ENCODE results near the gene SLX9. TPM values are rescaled to one million over a fixed set of nuclear protein-coding genes. Genes with fewer than 3 reads are reported as not detected.

SLX9 gene
- polyA plus RNA-seq, 1 donor from 2014 or later = 15.4 TPM

- Histone ChIP-seq H3K9me3 (ENCODE audit: low read length) (no peaks in the 10 kb centered on the region), H3K27ac (ENCODE audit: low read length) (no peak overlapping the region), H3K9me2 (ENCODE audit: insufficient read depth, low read length) (no peaks in the 10 kb centered on the region), H3F3A (ENCODE audit: insufficient read depth, low read length, poor library complexity, severe bottlenecking) (no peaks in the 10 kb centered on the region), H3K79me2 (replicated peaks; ENCODE audit: insufficient read depth, low read length) (no peaks in the 10 kb centered on the region), H3K4me3 (ENCODE audit: low read length) (no peak overlapping the region), H4K20me1 (ENCODE audit: insufficient read depth) (no peaks in the 10 kb centered on the region), H3K9ac (ENCODE audit: low read length) (no peak overlapping the region), H3K4me2 (ENCODE audit: low read length) (no peak overlapping the region), H3K36me3 (ENCODE audit: insufficient read depth, low read length) (no peaks in the 10 kb centered on the region), H3K27me3 (ENCODE audit: insufficient read depth, low read depth, low read length) (no peaks in the 10 kb centered on the region), H2AFZ (ENCODE audit: low read depth, low read length) (no peak overlapping the region)
- TF ChIP-seq MXI1 (conservative IDR thresholded peaks at IDR 0.05; ENCODE audit: poor library complexity, severe bottlenecking) = no peak
These were observed 12.5 kb downstream of the SLX9 start for GRCh38 chr21:44952116-44952928.

- Histone ChIP-seq H3K36me3 (ENCODE audit: insufficient read depth, low read length) (no peaks in the 10 kb centered on the region), H3K27ac (ENCODE audit: low read length) (no peak overlapping the region), H4K20me1 (ENCODE audit: insufficient read depth) (no peaks in the 10 kb centered on the region), H3K79me2 (replicated peaks; ENCODE audit: insufficient read depth, low read length) (no peaks in the 10 kb centered on the region), H3K9ac (ENCODE audit: low read length) (no peak overlapping the region), H3K4me3 (ENCODE audit: low read length) (no peak overlapping the region), H3K4me2 (ENCODE audit: low read length) (no peak overlapping the region), H3K27me3 (ENCODE audit: insufficient read depth, low read depth, low read length) (no peaks in the 10 kb centered on the region), H3K9me3 (ENCODE audit: low read length) (no peaks in the 10 kb centered on the region), H3K9me2 (ENCODE audit: insufficient read depth, low read length) (no peaks in the 10 kb centered on the region), H3F3A (ENCODE audit: insufficient read depth, low read length, poor library complexity, severe bottlenecking) (no peaks in the 10 kb centered on the region), H2AFZ (ENCODE audit: low read depth, low read length) (no peak overlapping the region)
- TF ChIP-seq MXI1 (conservative IDR thresholded peaks at IDR 0.05; ENCODE audit: poor library complexity, severe bottlenecking) = no peak
These were observed 13.2 kb downstream of the SLX9 start for GRCh38 chr21:44952929-44953627.

GRCh38 chr21:44953628-44954021 lies 13.8 kb downstream of the SLX9 start:
- H3K79me2 ChIP-seq (replicated peaks; ENCODE audit: insufficient read depth, low read length) = no peaks in the 10 kb centered on the region
- no peak overlapping the region for H3K4me2 ChIP-seq (ENCODE audit: low read length)
- no peaks in the 10 kb centered on the region for H3K27me3 ChIP-seq (ENCODE audit: insufficient read depth, low read depth, low read length)
- no peak overlapping the region for H3K4me3 ChIP-seq (ENCODE audit: low read length)
- no peaks in the 10 kb centered on the region for H3K36me3 ChIP-seq (ENCODE audit: insufficient read depth, low read length)
- no peaks in the 10 kb centered on the region for H3F3A ChIP-seq (ENCODE audit: insufficient read depth, low read length, poor library complexity, severe bottlenecking)
- no peaks in the 10 kb centered on the region for H3K9me2 ChIP-seq (ENCODE audit: insufficient read depth, low read length)
- no peak overlapping the region for H3K9ac ChIP-seq (ENCODE audit: low read length)
- H4K20me1 ChIP-seq (ENCODE audit: insufficient read depth) = no peaks in the 10 kb centered on the region
- H3K27ac ChIP-seq (ENCODE audit: low read length) = no peak overlapping the region
- no peak overlapping the region for H2AFZ ChIP-seq (ENCODE audit: low read depth, low read length)
- TF ChIP-seq EP300 (conservative IDR thresholded peaks at IDR 0.05; ENCODE audit: poor library complexity, severe bottlenecking) (no peak), REST (IDR thresholded peaks at IDR 0.05; ENCODE audit: borderline replicate concordance) (no peak), POLR2AphosphoS5 (IDR thresholded peaks at IDR 0.05) (no peak), TAF1 (IDR thresholded peaks at IDR 0.05; ENCODE audit: low read depth) (no peak), RAD21 (conservative IDR thresholded peaks at IDR 0.05) (no peak), SMC3 (conservative IDR thresholded peaks at IDR 0.05; ENCODE audit: poor library complexity) (no peak), MXI1 (conservative IDR thresholded peaks at IDR 0.05; ENCODE audit: poor library complexity, severe bottlenecking) (no peak), CTCF (IDR thresholded peaks at IDR 0.05; ENCODE audit: poor library complexity, severe bottlenecking) (no peak), EZH2 (IDR thresholded peaks at IDR 0.05; ENCODE audit: borderline replicate concordance, insufficient read depth, low read length, poor library complexity, severe bottlenecking) (no peak)
- H3K9me3 ChIP-seq (ENCODE audit: low read length) = no peaks in the 10 kb centered on the region
